HG02678 (cell line): ENCODE results near the gene CFTR.

Source experiments
- ATAC-seq: cut with Tn5 transposase; IDR thresholded peaks from one replicate; pipeline ENCODE4 v1.9.1; 2021; ENCODE audit warnings: mild to moderate bottlenecking, moderate library complexity; ENCODE audit not compliant: unreplicated experiment

CFTR gene

GRCh38 chr7:117582219-117582704 lies 102.4 kb downstream of the CFTR start:
- no peak for ATAC-seq

GRCh38 chr7:117587931-117588330 lies 108.1 kb downstream of the CFTR start:
- ATAC-seq = no peak

- ATAC-seq = no peak
These were observed 108.5 kb downstream of the CFTR start for GRCh38 chr7:117588352-117588794.

- ATAC-seq = no peak
These were observed 110.4 kb downstream of the CFTR start for GRCh38 chr7:117590191-117590590.

- no peak for ATAC-seq
These were observed 112.3 kb downstream of the CFTR start for GRCh38 chr7:117592011-117592635.

- no peak for ATAC-seq
These were observed 116.3 kb downstream of the CFTR start for GRCh38 chr7:117596134-117596533.

GRCh38 chr7:117597755-117598154 lies 117.9 kb downstream of the CFTR start:
- no peak for ATAC-seq

GRCh38 chr7:117600911-117601310 lies 121.1 kb downstream of the CFTR start:
- no peak for ATAC-seq

- ATAC-seq = no peak
These were observed 123.8 kb downstream of the CFTR start for GRCh38 chr7:117603627-117604026.

GRCh38 chr7:117605712-117606111 lies 125.9 kb downstream of the CFTR start:
- ATAC-seq = no peak

- ATAC-seq = no peak
These were observed 126.3 kb downstream of the CFTR start for GRCh38 chr7:117606132-117606531.

GRCh38 chr7:117610396-117610795 lies 130.6 kb downstream of the CFTR start:
- no peak for ATAC-seq

GRCh38 chr7:117612637-117613036 lies 132.8 kb downstream of the CFTR start:
- no peak for ATAC-seq

- no peak for ATAC-seq
These were observed 136.9 kb downstream of the CFTR start for GRCh38 chr7:117616694-117617093.

- no peak for ATAC-seq
These were observed 139.9 kb downstream of the CFTR start for GRCh38 chr7:117619681-117620080.

GRCh38 chr7:117621075-117621618 lies 141.3 kb downstream of the CFTR start:
- no peak for ATAC-seq

- no peak for ATAC-seq
These were observed 143.8 kb downstream of the CFTR start for GRCh38 chr7:117623606-117624005.

- ATAC-seq = no peak
These were observed 150.7 kb downstream of the CFTR start for GRCh38 chr7:117630501-117630900.

- ATAC-seq = no peak
These were observed 151.2 kb downstream of the CFTR start for GRCh38 chr7:117630907-117631564.

GRCh38 chr7:117631652-117632051 lies 151.8 kb downstream of the CFTR start:
- no peak for ATAC-seq

GRCh38 chr7:117637937-117638336 lies 158.1 kb downstream of the CFTR start:
- ATAC-seq = no peak

GRCh38 chr7:117639966-117640365 lies 160.1 kb downstream of the CFTR start:
- no peak for ATAC-seq
